Hepatocyte (in vitro differentiated cells): ENCODE data around the gene NUDT13. TPM values are rescaled to one million over a fixed set of nuclear protein-coding genes. Genes with fewer than 3 reads are reported as not detected.

Experiments used
- DNase-seq: peaks from one replicate; pipeline ENCODE4 v3.0.0-alpha.2; 2016; ENCODE audit warnings: low spot score
- H2AFZ ChIP-seq: fragments of 200-600 bp; sonication (generic); 2 replicates; pipeline ENCODE4 v1.6.0; 2016; ENCODE audit warnings: antibody characterized with exemption, mild to moderate bottlenecking
- H3K27ac ChIP-seq: fragments of 200-600 bp; sonication (generic); 2 replicates; pipeline ENCODE4 v1.5.1; 2016; ENCODE audit warnings: mild to moderate bottlenecking
- H3K27me3 ChIP-seq: fragments of 200-600 bp; sonication (generic); 2 replicates; pipeline ENCODE4 v1.6.1; 2016
- H3K36me3 ChIP-seq: fragments of 200-600 bp; sonication (generic); replicated peaks from 2 replicates; pipeline ENCODE4 v1.5.1; 2016; ENCODE audit warnings: low read depth; ENCODE audit not compliant: insufficient read depth
- H3K4me1 ChIP-seq: fragments of 200-600 bp; sonication (generic); 2 replicates; pipeline ENCODE4 v1.5.1; 2016; ENCODE audit warnings: mild to moderate bottlenecking, moderate library complexity; ENCODE audit not compliant: insufficient read depth
- H3K4me2 ChIP-seq: fragments of 200-600 bp; sonication (generic); 2 replicates; pipeline ENCODE4 v1.6.0; 2016
- H3K4me3 ChIP-seq: fragments of 200-600 bp; sonication (generic); 2 replicates; pipeline ENCODE4 v1.5.1; 2016; ENCODE audit warnings: mild to moderate bottlenecking
- H3K79me2 ChIP-seq: fragments of 200-600 bp; sonication (generic); 2 replicates; pipeline ENCODE4 v1.6.0; 2017; ENCODE audit warnings: mild to moderate bottlenecking
- H3K9me2 ChIP-seq: fragments of 200-600 bp; sonication (generic); replicated peaks from 2 replicates; pipeline ENCODE4 v1.6.0; 2017; ENCODE audit warnings: mild to moderate bottlenecking; ENCODE audit not compliant: insufficient read depth
- H3K9me3 ChIP-seq: fragments of 200-600 bp; sonication (generic); 2 replicates; pipeline ENCODE4 v1.5.1; 2016; ENCODE audit warnings: low read depth, mild to moderate bottlenecking
- H4K20me1 ChIP-seq: fragments of 200-600 bp; sonication (generic); 2 replicates; pipeline ENCODE4 v1.6.0; 2016; ENCODE audit warnings: mild to moderate bottlenecking; ENCODE audit not compliant: insufficient read depth, poor library complexity, severe bottlenecking
- EZH2 ChIP-seq: fragments of 200-600 bp; sonication (generic); IDR thresholded peaks from 2 replicates; pipeline ENCODE4 v1.6.1; 2016; ENCODE audit warnings: antibody characterized with exemption, mild to moderate bottlenecking, borderline replicate concordance
- EZH2phosphoT487 ChIP-seq: fragments of 200-600 bp; sonication (generic); IDR thresholded peaks from one replicate; pipeline ENCODE4 v1.6.1; 2018; ENCODE audit warnings: antibody characterized with exemption, mild to moderate bottlenecking, low read depth, moderate library complexity; ENCODE audit not compliant: unreplicated experiment, severe bottlenecking
- WGBS: methylation state at CpG from one replicate; pipeline ENCODE4 v1.1.6; 2016; ENCODE audit warnings: low lambda C conversion rate; ENCODE audit errors: missing lambda C conversion rate; 5-methylcytosine and 5-hydroxymethylcytosine counted together
- polyA plus RNA-seq: library from polyadenylated mRNA; unstranded; fragments of >200 nt; fragmentation: Nextera tagmentation; extraction: Ambion mirVana; gene quantifications from 2 replicates; pipeline ENCODE4 v1.2.1, GENCODE V29; 2016
- total RNA-seq: library from RNA; depleted of rRNA; stranded (reverse); fragments of >200 nt; gene quantifications from 2 replicates; pipeline ENCODE4 v1.2.3, GENCODE V29; 2014
- TF ChIP-seq, protein P1 (sequence below): fragments of 200-600 bp; sonication (generic); IDR thresholded peaks from 2 replicates; pipeline ENCODE4 v1.5.1; 2016; ENCODE audit warnings: antibody characterized with exemption, mild to moderate bottlenecking; ENCODE audit not compliant: poor library complexity

NUDT13 gene
- total and polyA plus RNA-seq, 2 experiments from 2014 or later, result 2.1 to 3.4 TPM

DNA sequence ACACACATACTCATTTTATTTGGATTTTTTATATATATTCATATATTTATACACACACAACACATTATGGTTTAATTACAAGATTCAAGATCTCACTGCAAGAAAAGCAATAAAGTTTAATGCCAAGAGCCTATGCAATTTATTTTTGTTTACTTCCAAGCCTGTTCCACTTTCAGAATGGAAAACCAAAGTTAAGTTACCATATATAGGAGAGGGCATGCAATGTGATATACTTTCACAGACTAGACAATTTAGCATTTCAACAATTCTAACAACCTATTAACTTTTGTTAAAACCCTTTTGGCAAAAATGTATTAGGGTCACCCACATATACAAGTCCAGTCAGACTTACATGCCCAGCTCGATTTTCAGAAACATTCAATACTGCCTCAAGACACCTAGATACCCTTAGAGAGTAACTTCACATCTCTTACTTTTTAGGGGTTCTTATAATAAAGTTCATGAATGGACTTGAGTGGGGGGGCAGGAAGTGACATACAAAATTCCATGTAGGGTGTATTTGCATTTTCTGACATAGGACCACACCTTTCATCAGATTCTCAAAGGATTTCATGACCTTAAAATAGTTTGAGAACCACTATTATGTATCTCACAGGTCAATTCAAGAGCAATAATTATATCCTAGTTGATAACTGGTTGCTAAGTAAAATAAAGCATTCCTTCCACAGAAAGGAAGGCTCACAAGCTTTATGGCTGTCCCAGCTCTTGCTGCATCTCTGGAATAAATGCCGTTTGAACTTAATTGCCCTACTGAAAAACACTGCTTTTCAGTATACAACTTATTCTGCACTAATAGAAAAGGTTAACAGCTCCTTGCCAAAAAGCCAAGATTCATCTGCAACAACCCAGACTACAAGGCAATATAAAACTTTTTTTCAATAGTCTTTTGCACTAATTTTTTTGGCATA, 16.1 kb upstream of the NUDT13 start:
- Histone ChIP-seq H3K4me3 (peak overlapping the region; percentile 60), H3K27me3 (no peaks in the 10 kb centered on the region), H4K20me1 (peaks cover 5% of the 10 kb centered on the region), H3K27ac (peak overlapping the region; percentile 94), H3K36me3 (no peaks in the 10 kb centered on the region), H2AFZ (no peak overlapping the region), H3K79me2 (peaks cover 56% of the 10 kb centered on the region), H3K4me1 (peaks cover 15% of the 10 kb centered on the region), H3K9me3 (no peaks in the 10 kb centered on the region), H3K9me2 (no peaks in the 10 kb centered on the region), H3K4me2 (peak overlapping the region; percentile 77)
- 44% methylated on average over 2 of the region's 2 CpGs for WGBS
- TF ChIP-seq EZH2 (no peak), EZH2phosphoT487 (no peak)
- TF ChIP-seq, protein P1, sequence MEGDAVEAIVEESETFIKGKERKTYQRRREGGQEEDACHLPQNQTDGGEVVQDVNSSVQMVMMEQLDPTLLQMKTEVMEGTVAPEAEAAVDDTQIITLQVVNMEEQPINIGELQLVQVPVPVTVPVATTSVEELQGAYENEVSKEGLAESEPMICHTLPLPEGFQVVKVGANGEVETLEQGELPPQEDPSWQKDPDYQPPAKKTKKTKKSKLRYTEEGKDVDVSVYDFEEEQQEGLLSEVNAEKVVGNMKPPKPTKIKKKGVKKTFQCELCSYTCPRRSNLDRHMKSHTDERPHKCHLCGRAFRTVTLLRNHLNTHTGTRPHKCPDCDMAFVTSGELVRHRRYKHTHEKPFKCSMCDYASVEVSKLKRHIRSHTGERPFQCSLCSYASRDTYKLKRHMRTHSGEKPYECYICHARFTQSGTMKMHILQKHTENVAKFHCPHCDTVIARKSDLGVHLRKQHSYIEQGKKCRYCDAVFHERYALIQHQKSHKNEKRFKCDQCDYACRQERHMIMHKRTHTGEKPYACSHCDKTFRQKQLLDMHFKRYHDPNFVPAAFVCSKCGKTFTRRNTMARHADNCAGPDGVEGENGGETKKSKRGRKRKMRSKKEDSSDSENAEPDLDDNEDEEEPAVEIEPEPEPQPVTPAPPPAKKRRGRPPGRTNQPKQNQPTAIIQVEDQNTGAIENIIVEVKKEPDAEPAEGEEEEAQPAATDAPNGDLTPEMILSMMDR, result no peak
- DNase-seq, result peak; percentile 15

DNA sequence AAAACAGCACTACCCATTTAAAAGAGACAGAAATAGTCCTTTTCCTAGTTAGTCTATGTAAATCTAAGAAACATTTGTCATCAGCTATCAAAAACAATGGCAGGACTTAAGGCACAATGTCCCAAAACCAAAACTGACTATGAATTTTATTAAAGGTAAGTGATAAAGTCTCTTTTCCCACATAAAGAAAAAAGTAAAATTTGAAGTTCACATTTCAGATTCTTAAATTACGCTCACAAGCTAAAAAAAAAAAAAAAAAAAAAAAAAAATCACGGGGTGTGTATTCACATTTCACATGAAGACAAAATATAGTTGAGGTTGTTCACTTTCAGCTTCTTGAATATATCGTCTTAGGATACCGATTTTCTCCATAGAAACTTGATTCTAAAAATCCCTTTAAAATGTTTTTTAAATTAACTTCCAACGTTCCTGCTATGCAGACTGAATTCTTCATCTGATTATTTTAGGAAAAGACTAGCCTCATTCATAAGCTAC, 15.2 kb upstream of the NUDT13 start:
- Histone ChIP-seq H3K36me3 (no peaks in the 10 kb centered on the region), H4K20me1 (peaks cover 5% of the 10 kb centered on the region), H3K4me2 (peak overlapping the region; percentile 77), H3K9me3 (no peaks in the 10 kb centered on the region), H3K79me2 (peaks cover 48% of the 10 kb centered on the region), H3K27ac (peak overlapping the region; percentile 94), H3K27me3 (no peaks in the 10 kb centered on the region), H3K4me1 (peaks cover 15% of the 10 kb centered on the region), H3K9me2 (no peaks in the 10 kb centered on the region), H2AFZ (peak overlapping the region; percentile 59), H3K4me3 (peak overlapping the region; percentile 60)
- no peak for DNase-seq
- no peak for TF ChIP-seq EZH2
- no peak for TF ChIP-seq EZH2phosphoT487
- TF ChIP-seq, protein P1, result no peak
- 5% methylated on average over 5 of the region's 5 CpGs for WGBS

DNA sequence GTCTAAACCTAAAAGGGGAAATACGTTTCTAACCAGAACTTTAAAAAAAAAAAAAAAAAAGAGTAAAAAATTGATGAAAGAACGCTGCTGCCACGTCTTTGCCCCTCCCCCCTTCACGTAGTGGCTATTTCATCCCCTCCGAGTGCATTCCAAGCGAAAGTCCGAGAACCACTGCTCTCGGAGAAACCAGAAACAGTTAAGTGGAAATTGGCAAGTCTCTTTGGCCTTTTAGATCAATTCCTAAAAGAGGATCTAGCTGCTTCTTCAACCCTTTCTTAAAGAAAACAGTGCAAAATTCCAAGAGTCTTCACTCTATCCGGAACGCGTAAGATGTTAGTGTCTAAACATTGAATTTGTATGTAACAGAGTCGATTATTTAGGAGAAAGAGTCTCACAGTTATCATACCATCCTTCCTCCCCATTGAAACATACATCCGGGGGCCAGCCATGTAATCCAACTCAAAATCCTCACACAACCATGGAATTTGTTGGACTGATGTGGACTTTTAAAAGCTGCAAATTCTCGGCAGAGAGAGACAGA, 14.7 kb upstream of the NUDT13 start:
- Histone ChIP-seq H3K4me1 (peaks cover 15% of the 10 kb centered on the region), H3K9me2 (no peaks in the 10 kb centered on the region), H3K4me2 (peak overlapping the region; percentile 77), H3K36me3 (no peaks in the 10 kb centered on the region), H3K27me3 (no peaks in the 10 kb centered on the region), H4K20me1 (no peaks in the 10 kb centered on the region), H3K4me3 (peak overlapping the region; percentile 60), H3K79me2 (peaks cover 43% of the 10 kb centered on the region), H2AFZ (peak overlapping the region; percentile 59), H3K9me3 (no peaks in the 10 kb centered on the region), H3K27ac (peak overlapping the region; percentile 94)
- peak; percentile 80 for DNase-seq
- 1% methylated on average over 14 of the region's 14 CpGs for whole genome bisulfite sequencing
- TF ChIP-seq, protein P1, result no peak
- TF ChIP-seq EZH2phosphoT487 (no peak), EZH2 (no peak)
